CD14-positive monocyte (primary cell): ENCODE measurements around the gene DAB2IP. TPM values are rescaled to one million over a fixed set of nuclear protein-coding genes. Genes with fewer than 3 reads are reported as not detected.

Source experiments
- DNase-seq, 3 donors: peaks; one replicate each; pipeline ENCODE4 v3.0.0-alpha.2; 2011 to 2022
- H2AFZ ChIP-seq: 2 replicates; pipeline ENCODE4 v1.6.0; 2012; ENCODE audit warnings: mild to moderate bottlenecking, low read depth, low read length, inconsistent platforms; ENCODE audit not compliant: insufficient read depth, poor library complexity, severe bottlenecking
- H3K27ac ChIP-seq, 2 donors: 1 replicate in 1 of 2; 2 replicates in 1 of 2; pipeline ENCODE4 v1.5.1; 2012 to 2013; ENCODE audit warnings: low read length in 2 of 2, control low read depth in 1 of 2, inconsistent platforms in 1 of 2, low read depth in 1 of 2, mild to moderate bottlenecking in 1 of 2
- H3K27me3 ChIP-seq, 2 donors: one replicate each; pipeline versions ENCODE4 v1.6.0 to v1.6.1; 2011 to 2013; ENCODE audit warnings: low read length in 2 of 2; ENCODE audit not compliant: control insufficient read depth in 2 of 2, insufficient read depth in 2 of 2
- H3K36me3 ChIP-seq, 2 donors: replicated peaks in 1 of 2; 1 replicate in 1 of 2; 2 replicates in 1 of 2; pipeline versions ENCODE4 v1.5.1 to v1.6.1; 2012 to 2013; ENCODE audit warnings: low read length in 2 of 2, control low read depth in 1 of 2, inconsistent platforms in 1 of 2, mild to moderate bottlenecking in 1 of 2; ENCODE audit not compliant: insufficient read depth in 2 of 2, control insufficient read depth in 1 of 2
- H3K4me1 ChIP-seq, 2 donors: 1 replicate in 1 of 2; 2 replicates in 1 of 2; pipeline versions ENCODE4 v1.5.1 to v1.6.1; 2012 to 2013; ENCODE audit warnings: low read length in 2 of 2, control low read depth in 1 of 2, inconsistent platforms in 1 of 2, mild to moderate bottlenecking in 1 of 2, moderate library complexity in 1 of 2; ENCODE audit not compliant: insufficient read depth in 2 of 2, control insufficient read depth in 1 of 2
- H3K4me2 ChIP-seq: replicated peaks from 2 replicates; pipeline ENCODE3; 2012; ENCODE audit warnings: low read length, moderate library complexity, mild to moderate bottlenecking; ENCODE audit not compliant: poor library complexity, severe bottlenecking; ENCODE audit errors: extremely low read depth
- H3K4me3 ChIP-seq, 3 experiments: fragments of 200-600 bp in 1 of 3; sonication (generic) in 1 of 3; replicated peaks in 1 of 3; 1 replicate in 2 of 3; 2 replicates in 1 of 3; pipeline ENCODE4 v1.5.1; 2011 to 2013; ENCODE audit warnings: low read length in 3 of 3, mild to moderate bottlenecking in 3 of 3, control low read depth in 2 of 3, low read depth in 2 of 3, inconsistent platforms in 1 of 3, moderate library complexity in 1 of 3
- H3K79me2 ChIP-seq: 2 replicates; pipeline ENCODE4 v1.6.0; 2012; ENCODE audit warnings: mild to moderate bottlenecking, control low read depth, inconsistent platforms, low read length, moderate library complexity; ENCODE audit not compliant: insufficient read depth
- H3K9ac ChIP-seq: 2 replicates; pipeline ENCODE4 v1.6.0; 2017; ENCODE audit warnings: low read length, mild to moderate bottlenecking; ENCODE audit not compliant: insufficient read depth, poor library complexity, severe bottlenecking
- H3K9me3 ChIP-seq, 2 donors: replicated peaks in 1 of 2; 1 replicate in 1 of 2; 2 replicates in 1 of 2; pipeline versions ENCODE4 v1.5.1 to v1.6.1; 2012 to 2013; ENCODE audit warnings: low read length in 2 of 2, control low read depth in 1 of 2; ENCODE audit not compliant: control insufficient read depth in 1 of 2, insufficient read depth in 1 of 2
- H4K20me1 ChIP-seq: 2 replicates; pipeline ENCODE4 v1.6.0; 2012; ENCODE audit warnings: mild to moderate bottlenecking, low read length, control low read depth, moderate library complexity; ENCODE audit not compliant: insufficient read depth
- H3K27ac Mint-ChIP-seq, 7 donors: one replicate each; pipeline ENCODE4 v1.8.0; 2020; ENCODE audit warnings: mild to moderate bottlenecking in 7 of 7, mixed read lengths in 7 of 7, moderate library complexity in 6 of 7, inconsistent platforms in 2 of 7
- H3K27me3 Mint-ChIP-seq, 3 donors: one replicate each; pipeline ENCODE4 v1.8.0; 2021 to 2022; ENCODE audit warnings: low read depth in 3 of 3, mild to moderate bottlenecking in 3 of 3, mixed read lengths in 3 of 3, moderate library complexity in 3 of 3, inconsistent platforms in 1 of 3
- H3K36me3 Mint-ChIP-seq, 2 donors: one replicate each; pipeline ENCODE4 v1.8.0; 2020; ENCODE audit warnings: mixed read lengths in 2 of 2, inconsistent platforms in 1 of 2, mild to moderate bottlenecking in 1 of 2
- H3K4me1 Mint-ChIP-seq: one replicate; pipeline ENCODE4 v1.8.0; 2020; ENCODE audit warnings: mild to moderate bottlenecking, mixed read lengths
- H3K4me3 Mint-ChIP-seq, 2 donors: one replicate each; pipeline ENCODE4 v1.8.0; 2020; ENCODE audit warnings: mild to moderate bottlenecking in 2 of 2, mixed read lengths in 2 of 2, moderate library complexity in 1 of 2
- H3K9me3 Mint-ChIP-seq, 7 donors: one replicate each; pipeline ENCODE4 v1.8.0; 2020 to 2022; ENCODE audit warnings: mixed read lengths in 7 of 7, mild to moderate bottlenecking in 6 of 7, moderate library complexity in 6 of 7, inconsistent platforms in 2 of 7
- CTCF ChIP-seq: fragments of 200-600 bp; IDR thresholded peaks from one replicate; pipeline ENCODE4 v1.8.0; 2022; ENCODE audit warnings: antibody characterized with exemption, mild to moderate bottlenecking
- WGBS: methylation state at CpG from one replicate; pipeline ENCODE4 v1.1.5; 2013; ENCODE audit warnings: missing lambda C conversion rate; ENCODE audit not compliant: insufficient coverage; 5-methylcytosine and 5-hydroxymethylcytosine counted together
- intact Hi-C, 2 donors: fragments of 100-400 bp; cut with micrococcal nuclease; formaldehyde crosslinking; loops; one replicate each; pipeline versions ENCODE4 v1.15.0 to v1.15.1; 2023
- polyA plus RNA-seq, 3 donors: library from polyadenylated mRNA; depleted of rRNA in 1 of 3; unstranded in 2 of 3; stranded (reverse) in 1 of 3; fragments of 300-500 nt in 2 of 3; fragments of >200 nt in 1 of 3; fragmentation: Illumina TruSeq in 2 of 3; gene quantifications; 1 replicate in 2 of 3; 2 replicates in 1 of 3; pipeline ENCODE4 v1.2.3, GENCODE V29; 2012 to 2021

DAB2IP gene
- polyA plus RNA-seq, 3 donors = 0.13 TPM; not detected in 2

GRCh38 chr9:121694001-121694400 is 42.6 kb downstream of the DAB2IP start:
- no peak for TF ChIP-seq CTCF
- Histone ChIP-seq H3K4me2 (no peak overlapping the region), H3K4me3 (no peak overlapping the region), H3K27ac (no peak overlapping the region), H4K20me1 (no peaks in the 10 kb centered on the region), H2AFZ (no peak overlapping the region), H3K36me3 (no peaks in the 10 kb centered on the region), H3K27me3 (peaks cover 23 to 27% of the 10 kb centered on the region in 2 donors), H3K79me2 (no peaks in the 10 kb centered on the region), H3K9ac (no peak overlapping the region), H3K9me3 (peaks cover 3 to 15% of the 10 kb centered on the region in 2 donors), H3K4me1 (peaks cover 4 to 7% of the 10 kb centered on the region in 2 donors)
- intact Hi-C loops = no loop called here
- H3K4me1 Mint-ChIP-seq = peaks cover 9% of the 10 kb centered on the region
- no CpG with 5 or more reads among the region's 5 CpGs for WGBS
- no peak overlapping the region for H3K27ac Mint-ChIP-seq
- DNase-seq = no peak
- H3K4me3 Mint-ChIP-seq = no peak overlapping the region
- peaks cover 0 to 2% of the 10 kb centered on the region in 2 donors for H3K36me3 Mint-ChIP-seq
- peaks cover 37 to 56% (median 47%) of the 10 kb centered on the region in 3 donors for H3K27me3 Mint-ChIP-seq
- peaks cover 0 to 13% (median 0%) of the 10 kb centered on the region in 7 donors for H3K9me3 Mint-ChIP-seq

GRCh38 chr9:121694600-121694999 is 43.2 kb downstream of the DAB2IP start:
- Mint-ChIP-seq H3K4me1 (peaks cover 9% of the 10 kb centered on the region), H3K4me3 (no peak overlapping the region), H3K36me3 (peaks cover 0 to 2% of the 10 kb centered on the region in 2 donors), H3K27me3 (peaks cover 40 to 59% (median 49%) of the 10 kb centered on the region in 3 donors), H3K9me3 (peaks cover 0 to 13% (median 0%) of the 10 kb centered on the region in 7 donors), H3K27ac (no peak overlapping the region)
- no peak overlapping the region for H3K4me3 ChIP-seq
- no peak for DNase-seq
- peaks cover 25 to 30% of the 10 kb centered on the region in 2 donors for H3K27me3 ChIP-seq
- H3K4me2 ChIP-seq = no peak overlapping the region
- H3K27ac ChIP-seq = no peak overlapping the region
- no peaks in the 10 kb centered on the region for H3K36me3 ChIP-seq
- intact Hi-C loops = no loop called here
- no peak for TF ChIP-seq CTCF
- peaks cover 3 to 17% of the 10 kb centered on the region in 2 donors for H3K9me3 ChIP-seq
- H3K9ac ChIP-seq = no peak overlapping the region
- 95% methylated on average over 6 of the region's 7 CpGs for WGBS
- H3K79me2 ChIP-seq = no peaks in the 10 kb centered on the region
- H2AFZ ChIP-seq = no peak overlapping the region
- peaks cover 6 to 12% of the 10 kb centered on the region in 2 donors for H3K4me1 ChIP-seq
- no peaks in the 10 kb centered on the region for H4K20me1 ChIP-seq
